RCC 7860 (cell line): Measurements from ENCODE around the gene MB21D2.

ENCODE experiments used
- DNase-seq: peaks from one replicate; pipeline ENCODE4 v3.0.0-alpha.2; 2015; ENCODE audit warnings: low spot score
- FAIRE-seq: peaks from 2 replicates; lab custom pipeline; 2012; peaks lifted over from hg19 to GRCh38; lab: Jason Lieb, UNC

MB21D2 gene

DNA sequence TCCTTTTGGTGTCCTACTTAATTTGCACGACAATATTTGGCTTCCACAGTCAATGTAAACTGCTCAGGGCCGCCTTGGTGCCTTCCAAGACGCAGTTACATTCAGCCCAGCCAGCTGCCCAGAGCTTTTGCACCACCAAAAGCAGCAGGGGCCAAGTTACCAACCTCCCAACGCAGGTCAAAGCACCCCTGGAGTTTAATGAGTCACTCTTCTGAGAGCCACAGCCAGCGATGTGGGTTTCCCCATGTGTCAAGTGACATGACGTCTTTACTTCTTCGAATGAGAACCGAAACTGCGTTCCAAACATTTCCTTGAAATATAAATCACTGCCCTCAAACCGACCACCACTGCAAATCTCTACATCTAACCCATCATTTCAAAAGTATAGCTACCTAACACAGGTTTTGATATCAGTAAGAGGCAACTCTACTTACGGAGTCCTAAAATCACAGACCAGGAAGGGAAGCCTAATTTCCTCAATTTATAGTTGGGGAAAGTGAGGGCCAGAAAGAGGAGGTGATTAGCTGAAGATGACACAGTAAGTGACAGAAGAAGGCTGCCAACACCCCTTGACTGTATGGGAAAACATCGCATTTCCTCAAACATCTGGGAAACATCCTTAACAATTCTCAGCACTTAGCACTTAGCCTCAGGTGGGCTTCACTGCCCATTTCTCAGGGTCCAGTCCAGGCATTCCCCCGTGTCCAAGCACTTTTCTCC is 24.5 kb downstream of the MB21D2 start:
- peak; percentile 97 for DNase-seq
- FAIRE-seq = peak; percentile 96

DNA sequence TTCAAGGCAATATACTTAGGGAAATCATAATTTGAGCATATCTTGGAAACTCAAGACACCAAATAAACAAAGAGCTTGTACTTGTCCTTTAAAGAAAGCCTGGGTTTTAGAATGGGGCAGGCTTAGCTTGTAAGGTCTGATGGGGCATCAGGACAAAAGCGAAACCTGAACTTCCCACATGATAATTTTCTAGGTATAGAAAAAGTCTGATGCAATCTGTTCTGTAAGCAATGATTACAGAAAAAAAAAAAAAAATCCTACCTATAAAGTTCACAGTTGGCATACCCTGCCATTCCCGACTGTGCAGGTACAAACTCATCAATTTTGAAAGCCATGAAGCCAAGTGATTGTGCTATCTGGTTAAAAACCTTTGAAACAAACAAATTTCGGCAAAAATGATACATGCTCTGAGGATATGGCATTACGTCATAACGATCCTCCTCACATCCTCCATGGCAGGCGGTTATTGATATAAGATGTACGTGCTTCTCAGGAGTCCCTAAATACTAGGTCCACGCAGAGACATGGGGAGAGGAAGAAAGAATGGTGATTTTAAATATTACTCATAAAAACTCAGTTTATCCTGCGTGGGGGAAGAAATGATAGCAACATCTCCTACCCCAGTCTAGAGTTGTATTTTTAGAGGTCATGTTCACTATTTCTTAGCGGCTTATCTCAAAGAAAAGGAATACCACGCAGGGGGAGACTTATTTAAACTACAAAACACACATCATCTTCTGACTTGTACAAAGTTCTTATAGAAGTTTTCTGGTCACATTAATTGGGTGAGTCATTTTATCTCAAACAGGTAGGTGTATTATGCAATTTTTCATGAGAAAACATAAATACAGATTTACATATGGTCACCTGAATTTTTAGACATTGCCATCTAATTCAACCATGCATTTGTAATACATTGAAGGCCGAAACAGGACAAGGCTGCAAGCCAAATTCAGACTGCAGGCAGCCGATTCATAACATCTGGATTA is 27.0 kb downstream of the MB21D2 start:
- FAIRE-seq = peak; percentile 10
- DNase-seq = no peak

DNA sequence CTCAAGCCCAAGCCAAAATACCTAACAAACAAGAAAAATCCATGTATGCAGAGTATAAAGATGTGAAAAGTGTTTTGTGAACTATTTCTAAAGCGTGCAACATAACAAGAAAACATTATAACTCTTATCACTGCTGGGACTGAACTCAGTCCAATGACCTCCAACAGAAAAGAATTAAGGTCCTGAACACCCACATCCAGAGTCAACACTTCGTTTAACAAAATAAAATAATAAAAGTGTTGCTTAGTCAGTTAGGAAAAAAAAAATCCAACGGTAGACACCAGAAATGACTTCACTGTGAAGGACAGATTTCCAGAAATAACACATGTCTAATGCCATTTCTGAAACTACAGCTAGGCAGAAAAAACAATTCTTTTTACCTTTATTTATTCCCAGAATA is 28.0 kb downstream of the MB21D2 start:
- FAIRE-seq = peak; percentile 25

DNA sequence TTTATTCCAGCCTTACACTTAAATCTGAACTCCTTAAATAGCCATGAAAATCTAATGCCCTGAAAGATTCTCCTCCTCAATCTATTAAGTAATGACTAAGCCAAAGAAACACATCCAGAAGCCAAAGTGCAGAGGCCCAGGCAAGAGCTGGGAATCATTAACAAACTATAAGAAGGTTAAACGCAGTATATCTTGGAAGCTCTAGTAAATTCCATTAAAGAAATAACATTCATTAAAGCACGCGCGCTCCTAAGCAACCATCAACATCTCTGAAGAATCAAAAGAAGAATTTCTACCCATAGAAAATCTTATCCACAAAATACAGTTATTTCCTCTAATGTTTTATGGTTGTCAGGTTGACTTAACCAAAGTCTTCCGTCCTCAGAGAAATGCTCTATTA is 29.5 kb downstream of the MB21D2 start:
- DNase-seq = peak; percentile 88
- peak; percentile 95 for FAIRE-seq

More for the DNA sequence above, 28.0 kb downstream of the MB21D2 start:
- no peak for DNase-seq

DNA sequence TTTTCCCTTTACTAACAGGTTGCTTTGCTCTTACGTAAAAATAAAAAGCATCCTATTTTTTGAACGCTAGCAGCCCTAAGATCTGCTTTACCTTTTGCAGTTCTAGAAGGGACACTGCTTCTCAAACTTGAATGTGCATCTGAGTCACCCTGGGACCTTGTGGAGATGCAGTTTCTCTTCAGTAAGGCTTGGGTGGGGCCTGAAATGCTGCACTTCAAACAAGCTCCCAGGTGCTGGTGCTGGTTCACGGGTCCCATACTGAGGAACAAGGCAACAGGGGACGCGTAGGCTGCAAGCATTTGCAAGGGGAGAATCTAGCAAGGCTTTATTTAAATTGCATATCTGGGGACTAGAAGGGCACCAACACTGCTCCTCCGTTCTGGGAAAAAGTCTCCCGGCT is 30.0 kb downstream of the MB21D2 start:
- no peak for FAIRE-seq
- peak; percentile 77 for DNase-seq

DNA sequence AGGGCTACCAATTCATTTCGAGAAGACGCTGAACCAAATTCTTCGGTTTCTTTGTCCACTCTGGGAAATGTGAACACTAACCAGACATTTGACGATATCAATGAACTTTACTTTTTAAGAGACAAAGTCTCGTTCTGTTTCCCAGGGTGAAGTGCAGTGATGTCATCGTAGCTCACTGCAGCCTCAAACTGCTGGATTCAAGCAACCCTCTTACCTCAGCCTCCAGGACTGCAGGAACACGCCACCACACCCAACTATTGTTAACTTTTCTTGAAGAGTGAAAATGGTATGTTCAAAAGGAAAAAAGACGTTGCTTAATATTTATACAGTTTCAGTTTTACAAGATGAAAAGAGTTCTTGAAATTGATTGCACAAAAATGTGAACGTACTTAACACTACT is 30.6 kb downstream of the MB21D2 start:
- FAIRE-seq (no peak), DNase-seq (peak; percentile 90)

DNA sequence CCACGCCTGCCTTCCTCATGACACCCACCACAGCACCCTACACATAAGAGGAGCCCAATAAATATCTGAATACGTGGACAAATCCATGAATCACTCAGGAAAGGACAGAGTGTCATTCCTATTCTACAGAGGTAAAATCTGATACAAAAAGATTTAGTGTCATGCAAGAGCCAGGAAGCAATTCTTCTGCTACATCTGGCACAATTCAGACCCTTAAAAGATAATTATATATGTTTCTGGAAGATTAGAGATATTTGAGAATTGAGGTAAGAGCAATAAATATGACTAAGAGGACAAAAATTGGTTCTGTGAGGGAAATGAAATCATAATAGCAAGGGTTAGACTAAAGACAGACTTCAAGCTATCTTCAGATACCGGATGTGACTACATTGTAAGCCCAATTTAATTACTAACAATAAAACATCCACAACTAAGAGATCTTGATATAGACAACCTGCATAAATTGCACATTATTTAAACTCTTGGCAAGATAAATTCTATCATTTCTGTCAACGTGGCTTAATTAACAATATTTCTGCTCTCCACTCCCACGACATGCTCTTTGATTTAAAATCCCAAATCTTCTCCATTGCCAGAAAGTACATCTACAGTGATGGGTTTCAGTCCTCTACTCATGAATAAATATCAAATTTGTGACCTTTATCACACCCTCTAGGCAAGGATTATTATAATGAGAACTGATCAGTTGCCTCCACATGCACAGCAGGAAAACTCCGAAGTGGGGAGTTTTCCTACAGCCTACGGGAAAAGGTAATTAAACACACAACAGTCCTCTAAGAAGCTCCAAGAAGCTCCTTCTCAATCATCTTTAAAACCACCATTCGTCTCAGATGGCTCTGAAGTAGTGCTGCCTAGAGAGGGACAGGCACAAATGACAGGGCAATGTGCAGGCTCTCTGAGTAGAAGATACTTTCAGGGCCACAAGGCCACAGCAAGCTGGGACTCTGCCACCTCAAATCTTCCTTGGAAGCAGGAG is 32.6 kb downstream of the MB21D2 start:
- peak; percentile 93 for DNase-seq
- FAIRE-seq = peak; percentile 87

DNA sequence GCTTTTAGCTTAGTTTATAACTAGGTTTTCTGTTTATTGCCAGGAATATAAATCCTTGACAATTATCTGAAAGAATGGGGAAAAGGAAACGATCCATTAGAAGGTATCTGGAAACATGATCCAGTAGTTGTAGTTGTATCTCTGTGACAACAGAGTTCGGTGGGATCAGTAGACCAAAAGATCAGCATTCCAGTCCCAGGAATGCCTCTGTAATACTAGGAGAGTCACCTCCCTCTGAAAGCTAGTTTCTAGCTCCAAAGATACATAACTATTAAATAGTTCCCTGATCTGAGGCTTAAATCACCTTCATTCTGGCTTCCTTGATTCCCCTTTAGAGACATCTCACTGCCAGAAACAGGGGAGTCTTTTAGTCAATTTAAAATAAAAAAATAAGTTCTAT is 34.1 kb downstream of the MB21D2 start:
- FAIRE-seq = peak; percentile 5
- peak; percentile 73 for DNase-seq

DNA sequence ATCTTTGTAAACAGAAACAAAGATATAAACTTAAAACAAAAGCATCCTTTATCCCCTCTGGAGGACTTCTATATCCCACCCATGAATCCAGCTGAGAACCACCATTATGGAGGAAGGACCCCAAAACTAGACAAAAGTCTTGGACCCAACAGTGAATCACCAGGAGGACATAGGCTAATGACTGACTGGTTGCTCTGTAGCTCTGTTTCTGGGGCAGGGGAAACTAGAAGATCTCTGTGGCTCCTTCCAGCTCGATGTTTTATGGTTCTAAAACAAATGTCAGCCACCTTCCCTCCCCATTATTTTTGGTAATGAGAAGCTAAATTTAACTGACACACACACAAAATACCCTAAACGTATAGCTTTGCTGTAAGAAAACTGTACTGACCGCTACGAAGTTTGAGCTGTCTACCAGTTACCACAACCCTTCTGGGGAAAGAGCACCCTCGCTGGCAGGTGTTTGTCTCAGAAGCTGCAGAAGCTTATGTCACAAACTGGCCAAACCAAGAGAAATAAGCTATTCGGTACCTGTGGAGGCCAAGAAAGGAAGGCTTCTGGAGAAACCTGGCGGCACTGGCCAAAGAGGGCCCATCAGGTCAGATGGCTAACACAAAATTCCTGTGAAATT is 36.4 kb downstream of the MB21D2 start:
- DNase-seq (no peak), FAIRE-seq (no peak)

DNA sequence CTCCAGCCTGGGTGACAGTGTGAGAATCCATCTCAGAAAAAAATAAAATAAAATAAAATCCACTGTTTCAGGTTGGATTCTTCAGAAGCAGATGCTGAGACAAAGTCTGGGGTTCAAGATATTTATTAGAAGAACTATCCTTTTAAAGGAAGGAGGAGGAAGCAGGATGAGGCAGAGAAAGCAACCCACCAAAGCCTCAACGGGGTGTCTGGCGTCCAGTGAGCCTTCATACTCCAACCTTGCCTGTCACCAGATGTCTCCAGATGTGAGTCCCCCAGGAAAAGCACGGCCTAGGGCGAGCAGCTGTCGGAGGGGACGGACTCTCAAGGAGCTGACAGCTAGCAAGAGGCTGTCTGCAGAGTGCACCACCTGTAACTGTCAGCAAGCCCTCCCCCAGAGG is 37.3 kb downstream of the MB21D2 start:
- no peak for DNase-seq
- FAIRE-seq = no peak

DNA sequence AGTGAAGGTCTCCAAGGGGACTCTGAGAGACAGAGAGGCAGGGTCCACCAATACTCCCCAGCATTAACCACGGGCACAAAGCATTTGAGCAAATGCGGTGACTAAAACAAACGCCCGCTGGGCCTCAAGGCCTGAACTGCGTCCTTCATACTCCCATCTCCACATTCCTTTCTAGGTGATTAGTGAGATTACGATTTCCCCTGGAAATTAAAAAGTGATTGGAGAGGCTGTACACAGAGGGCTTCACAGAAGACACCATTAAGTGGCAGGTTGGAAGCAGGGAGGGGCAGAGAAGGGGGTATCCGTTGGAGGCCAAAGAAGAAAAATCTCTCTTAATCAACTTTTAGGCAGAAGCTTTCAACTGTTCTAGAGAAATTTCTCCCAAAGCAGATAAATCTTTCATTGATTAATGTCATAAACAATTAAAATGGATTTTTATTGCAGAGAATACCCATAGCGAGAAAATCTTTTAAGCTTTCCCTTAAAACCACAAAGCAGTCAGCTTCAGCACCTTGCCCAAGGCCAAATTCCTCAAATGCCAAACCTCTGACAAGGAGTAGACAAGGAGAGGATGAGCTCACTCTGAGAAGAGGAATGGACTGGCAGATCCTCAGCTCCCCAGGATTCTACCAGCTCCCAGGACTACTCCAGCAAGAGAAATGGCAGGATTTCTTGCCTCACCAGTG is 38.2 kb downstream of the MB21D2 start:
- FAIRE-seq = peak; percentile 96
- peak; percentile 98 for DNase-seq

DNA sequence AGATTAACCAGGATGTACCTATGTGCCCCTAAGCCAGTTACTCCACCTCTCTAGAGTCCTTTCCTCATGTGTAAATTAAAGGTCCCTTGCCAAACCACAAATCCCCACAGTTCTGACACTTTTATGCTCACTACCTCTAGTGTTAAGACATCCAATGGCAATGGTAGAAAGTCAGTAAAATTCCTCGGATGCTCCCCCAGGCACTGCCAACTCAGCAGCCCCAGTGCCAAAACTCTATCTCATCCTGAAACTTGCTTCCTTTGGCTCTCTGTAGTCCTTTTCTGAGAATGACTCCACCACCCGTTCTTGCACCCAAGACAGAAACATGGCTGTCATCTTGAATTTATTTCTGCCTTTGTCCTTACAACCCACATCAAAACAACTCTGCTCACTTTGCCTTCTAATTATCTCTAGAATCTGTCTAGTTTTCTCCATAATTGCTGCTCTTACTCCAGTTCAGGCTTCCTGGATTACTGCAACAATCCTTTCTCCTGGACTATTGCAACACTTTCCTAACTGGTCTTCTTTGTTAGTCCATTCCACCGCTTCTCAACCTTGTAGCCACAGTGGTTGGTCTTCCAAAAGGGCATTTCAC is 41.6 kb downstream of the MB21D2 start:
- no peak for DNase-seq
- no peak for FAIRE-seq

DNA sequence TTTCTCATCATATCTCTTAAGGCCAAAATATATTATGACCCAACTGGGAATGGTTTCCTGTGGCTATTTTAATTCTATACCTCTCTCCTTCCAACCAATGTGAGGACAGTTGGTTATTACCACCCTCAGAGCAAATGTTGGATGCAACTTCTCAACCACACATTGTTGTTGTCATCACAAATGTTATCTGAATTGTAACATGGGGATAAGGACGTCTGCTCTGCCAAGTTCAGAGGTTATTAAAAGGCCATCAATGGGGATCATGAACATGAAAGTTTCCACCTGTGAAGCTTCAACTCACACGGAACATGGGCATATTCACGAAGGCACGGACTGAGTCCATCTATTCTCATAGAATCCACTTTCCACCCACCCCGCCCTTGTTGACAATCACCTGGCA is 46.8 kb downstream of the MB21D2 start:
- FAIRE-seq = no peak
- DNase-seq = no peak

DNA sequence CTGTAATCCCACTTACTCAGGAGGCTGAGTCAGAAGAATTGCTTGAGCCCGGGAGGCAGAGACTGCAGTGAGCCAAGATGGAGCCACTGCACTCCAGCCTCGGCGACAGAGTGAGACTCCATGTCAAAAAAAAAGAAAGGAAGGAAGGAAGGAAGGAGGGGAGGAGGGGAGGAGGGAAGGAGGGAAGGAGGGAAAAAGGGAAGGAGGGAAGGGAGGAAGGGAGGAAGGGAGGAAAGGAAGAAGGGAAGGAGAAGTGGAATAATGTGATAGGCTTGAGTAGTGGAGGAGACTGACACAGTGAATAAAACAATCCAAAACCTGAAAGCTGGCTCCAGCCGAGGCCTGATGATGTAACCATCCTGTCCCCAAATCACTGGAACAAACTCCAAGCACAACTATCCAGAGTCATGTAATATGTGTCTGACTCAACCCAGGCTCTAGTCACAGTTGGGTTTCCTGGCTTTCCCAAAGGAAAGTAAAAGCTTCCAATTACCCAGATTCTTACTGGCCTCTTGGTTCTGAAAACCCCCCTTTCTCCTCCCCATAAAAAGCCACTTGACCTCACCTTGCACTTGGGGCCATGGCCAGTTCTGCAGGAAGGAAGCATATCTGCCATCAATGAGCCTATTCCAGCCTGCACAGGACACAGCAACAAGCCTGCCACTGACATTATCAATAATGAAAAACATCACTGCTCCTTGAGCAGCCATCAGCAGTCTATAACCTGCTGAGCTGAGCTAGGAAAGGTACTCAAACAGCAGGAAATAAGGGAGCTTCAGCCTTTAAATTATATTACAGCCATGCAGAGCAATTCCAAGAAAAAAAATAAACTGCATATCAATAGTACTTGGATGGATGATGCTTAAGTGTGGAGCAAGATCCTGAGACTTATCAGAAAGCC is 48.3 kb downstream of the MB21D2 start:
- DNase-seq (peak; percentile 85), FAIRE-seq (peak; percentile 86)

DNA sequence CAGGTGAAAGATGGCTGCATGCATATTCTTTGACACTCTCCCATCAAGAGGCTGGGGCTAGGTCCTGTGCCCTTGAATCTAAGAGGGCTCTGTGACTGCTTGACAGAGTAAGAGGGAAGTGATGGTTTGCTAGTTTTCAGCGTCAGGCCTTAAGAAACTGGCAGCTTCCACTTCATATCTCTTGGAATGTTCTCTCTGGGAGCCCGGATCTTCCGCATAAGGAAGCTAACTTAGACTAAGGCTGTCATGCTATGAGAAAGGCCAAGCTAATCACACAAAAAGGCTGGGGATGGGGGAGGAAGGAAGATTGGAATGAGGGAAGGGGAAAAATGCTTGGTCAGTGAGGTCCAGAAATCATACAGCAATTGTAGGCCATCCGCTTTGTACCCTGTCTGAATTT is 50.0 kb downstream of the MB21D2 start:
- no peak for FAIRE-seq

DNA sequence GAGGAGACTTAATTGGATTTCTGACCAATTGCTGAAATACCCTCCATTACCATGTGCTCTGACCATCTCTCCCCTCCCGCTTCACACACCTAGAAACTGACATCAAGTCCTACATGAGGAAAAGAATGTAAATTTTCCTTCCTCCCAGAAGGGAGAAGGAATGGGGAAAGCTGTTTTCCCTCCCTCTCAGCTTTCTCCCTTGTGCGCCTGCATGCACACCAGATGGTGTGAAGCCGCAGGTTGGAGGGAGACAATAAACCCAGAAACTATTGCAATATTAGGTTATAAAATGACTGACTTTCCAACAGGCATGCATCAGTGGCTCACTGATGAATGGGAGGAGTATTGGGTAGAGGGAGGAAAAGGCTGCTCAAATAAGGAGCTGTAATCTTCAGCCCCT is 50.9 kb downstream of the MB21D2 start:
- DNase-seq (no peak), FAIRE-seq (no peak)

More for the DNA sequence above, 50.0 kb downstream of the MB21D2 start:
- DNase-seq = no peak

DNA sequence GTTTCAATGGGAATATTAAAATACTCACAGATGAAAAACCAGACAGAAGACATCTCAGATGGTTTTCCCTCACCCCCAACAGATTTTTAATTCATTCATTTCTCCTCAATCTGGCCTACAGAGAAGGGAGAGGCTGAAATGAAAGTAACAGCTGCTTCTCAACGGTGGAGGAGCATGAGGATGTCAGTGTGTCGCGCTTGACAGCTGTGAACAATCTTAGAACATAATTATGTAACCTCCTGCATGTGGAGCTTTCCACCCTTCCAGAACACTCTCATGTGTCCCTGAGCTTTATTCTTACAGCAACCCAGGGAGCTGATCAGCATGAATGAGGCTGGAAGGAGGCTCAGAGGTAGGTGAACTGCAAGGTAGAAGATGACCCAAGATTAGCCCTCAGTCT is 52.7 kb downstream of the MB21D2 start:
- FAIRE-seq = no peak
- no peak for DNase-seq

DNA sequence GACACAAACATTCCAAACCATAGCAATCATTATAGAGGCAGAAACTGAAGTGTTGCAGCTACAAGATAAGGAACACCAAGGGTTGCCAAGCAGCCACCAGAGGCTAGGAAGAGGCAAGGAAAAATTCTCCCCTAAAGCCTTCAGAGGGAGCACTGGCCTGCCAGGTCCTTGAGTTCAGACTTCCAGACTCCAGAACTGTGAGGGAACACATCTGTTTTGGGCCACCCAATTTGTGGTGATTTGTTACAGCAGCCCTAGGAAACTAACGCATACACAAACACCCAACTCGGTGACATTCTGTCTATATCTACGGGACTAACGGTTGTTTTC is 54.6 kb downstream of the MB21D2 start:
- DNase-seq = no peak
- FAIRE-seq = no peak
